SK-N-MC (cell line): Measurements from ENCODE around the gene AGAP1.

Experiments
- EZH2 ChIP-seq: fragments of 200-600 bp; sonication (generic); IDR thresholded peaks from one replicate; pipeline ENCODE4 v1.6.1; 2017; ENCODE audit warnings: antibody characterized with exemption
- POLR2AphosphoS5 ChIP-seq: IDR thresholded peaks from 2 replicates; pipeline ENCODE4 v1.6.1; 2012; ENCODE audit warnings: mild to moderate bottlenecking, low read depth, low read length, borderline replicate concordance

DNA sequence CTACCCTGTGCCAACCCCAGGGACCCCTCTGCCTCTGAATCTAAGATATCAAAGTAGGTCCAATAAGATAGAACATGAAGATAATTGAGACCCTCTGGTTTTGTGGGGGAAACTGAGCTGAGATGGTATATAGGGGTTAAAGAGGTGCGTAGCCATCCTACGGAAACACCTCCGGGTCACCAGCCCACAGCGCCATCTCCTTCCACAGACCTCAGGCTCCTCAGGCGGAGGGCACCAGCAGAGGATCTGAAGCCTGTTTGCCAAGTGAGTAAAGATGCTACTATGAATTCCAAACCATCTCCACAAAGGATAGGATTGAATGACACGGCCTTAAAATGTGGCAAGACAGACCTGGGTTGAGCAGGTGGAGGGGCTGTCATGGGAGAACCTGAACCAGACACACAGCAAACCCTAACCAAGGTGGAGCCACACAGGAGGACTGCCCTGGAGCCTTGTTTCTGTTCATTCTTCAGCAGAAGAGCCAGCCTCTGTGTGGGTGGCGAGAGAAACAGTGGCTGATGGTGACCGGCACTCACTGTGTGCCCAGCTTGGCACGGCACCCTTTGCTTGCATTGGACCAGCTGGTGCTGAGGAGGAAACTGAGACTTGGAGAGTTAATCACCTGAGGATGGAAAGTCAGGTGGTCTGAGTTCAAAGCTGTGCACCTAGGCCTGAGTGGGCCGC, 664.1 kb downstream of the AGAP1 start:
- TF ChIP-seq POLR2AphosphoS5, result no peak
- TF ChIP-seq EZH2, result no peak
